ENCODE results near the gene ZYX. TPM values are rescaled to one million over a fixed set of nuclear protein-coding genes. Genes with fewer than 3 reads are reported as not detected.
A peak's percentile ranks its signal among the peaks of the same experiment; 100 is the strongest.

Gene ZYX
- total RNA-seq, 3 donors from 2014 or later = 60.2 to 61.0 (median 60.4) TPM

DNA sequence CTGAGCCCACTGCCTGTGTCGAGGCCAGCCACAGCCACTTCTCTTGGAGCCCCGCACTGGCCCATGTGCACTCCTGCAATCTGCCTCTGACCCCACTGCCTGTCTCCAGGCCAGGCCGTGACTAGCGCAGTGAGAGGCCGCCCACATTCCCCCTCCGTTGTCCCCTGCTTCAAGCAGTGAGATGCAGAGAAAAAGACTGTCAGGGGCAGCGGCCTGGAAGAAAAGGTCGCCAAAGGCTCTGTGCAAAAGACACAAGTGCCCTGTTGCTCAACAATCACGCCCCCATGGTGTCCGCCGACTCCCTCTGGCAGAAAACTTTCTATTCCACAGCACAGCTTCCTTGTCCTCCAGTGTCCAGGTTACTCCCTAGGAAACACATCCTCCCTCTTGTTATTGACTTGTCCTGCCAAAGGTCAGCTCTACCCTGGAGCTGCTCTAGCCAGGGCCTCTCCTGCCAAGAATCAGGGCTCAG lies 28.6 kb upstream of the ZYX start:
- intact Hi-C loops (cut with DNase I; ENCODE audit: low total_unique reads) = no loop called here

DNA sequence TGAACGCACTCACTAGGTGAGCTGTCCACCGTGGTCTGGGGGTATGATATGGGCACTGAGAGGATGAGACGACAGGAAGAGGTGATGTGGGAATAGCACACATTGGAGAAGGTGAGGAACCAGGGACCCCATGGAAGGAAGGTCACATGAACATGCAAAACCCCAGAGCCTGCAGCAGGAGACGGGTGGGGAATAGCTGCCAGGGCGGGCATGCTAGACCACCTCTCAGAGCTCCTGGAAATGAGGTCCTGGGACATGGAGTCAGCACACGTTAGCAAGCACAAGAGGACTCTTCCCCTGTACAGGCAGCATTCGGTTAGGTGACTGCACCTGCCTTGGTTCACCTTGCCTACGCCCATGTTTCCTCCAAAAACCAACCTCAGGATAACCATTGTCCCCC lies 26.8 kb upstream of the ZYX start:
- intact Hi-C loops (cut with DNase I; ENCODE audit: low total_unique reads) = no loop called here

More for the DNA sequence above, 28.6 kb upstream of the ZYX start:
- no peaks in the 10 kb centered on the region for H3K27me3 ChIP-seq
- H3K4me1 ChIP-seq = no peaks in the 10 kb centered on the region
- H3K4me3 ChIP-seq = no peak overlapping the region
- no peaks in the 10 kb centered on the region for H3K36me3 ChIP-seq
- no peak for DNase-seq (ENCODE audit: low spot score in 2 of 2)
- no peak for TF ChIP-seq POLR2A (IDR thresholded peaks at IDR 0.05)
- no peaks in the 10 kb centered on the region for H3K9me3 ChIP-seq
- peak overlapping the region in 1 of 2 donors; percentile 25 for H3K27ac ChIP-seq

DNA sequence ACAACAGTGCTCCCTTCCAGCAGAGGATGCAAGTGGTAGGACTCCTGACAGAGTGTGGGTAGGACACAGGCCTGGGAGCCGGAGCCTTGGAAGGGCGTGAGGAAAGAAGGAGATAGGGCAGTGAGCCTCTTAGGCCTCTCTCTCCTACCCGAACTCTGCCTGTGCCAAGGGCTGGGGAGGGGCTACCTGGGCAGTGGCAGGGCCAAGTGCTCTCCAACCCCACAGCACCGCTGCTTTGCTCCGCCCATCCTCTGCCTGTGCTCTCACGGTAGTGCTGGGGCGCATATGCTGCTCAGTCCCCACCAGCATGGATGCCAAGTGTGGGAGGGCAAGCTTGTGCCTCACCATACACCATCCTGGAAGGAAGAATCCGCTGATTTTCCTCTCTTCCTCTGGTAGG lies 26.2 kb upstream of the ZYX start:
- no peaks in the 10 kb centered on the region for H3K27me3 ChIP-seq
- no peak for DNase-seq (ENCODE audit: low spot score in 2 of 2)

More for the DNA sequence above, 26.8 kb upstream of the ZYX start:
- Histone ChIP-seq H3K27ac (no peak overlapping the region), H3K4me1 (no peaks in the 10 kb centered on the region), H3K9me3 (no peaks in the 10 kb centered on the region), H3K36me3 (no peaks in the 10 kb centered on the region), H3K27me3 (no peaks in the 10 kb centered on the region), H3K4me3 (no peak overlapping the region)
- DNase-seq (ENCODE audit: low spot score in 2 of 2) = no peak
- no peak for TF ChIP-seq POLR2A (IDR thresholded peaks at IDR 0.05)
- TF ChIP-seq, protein P1, sequence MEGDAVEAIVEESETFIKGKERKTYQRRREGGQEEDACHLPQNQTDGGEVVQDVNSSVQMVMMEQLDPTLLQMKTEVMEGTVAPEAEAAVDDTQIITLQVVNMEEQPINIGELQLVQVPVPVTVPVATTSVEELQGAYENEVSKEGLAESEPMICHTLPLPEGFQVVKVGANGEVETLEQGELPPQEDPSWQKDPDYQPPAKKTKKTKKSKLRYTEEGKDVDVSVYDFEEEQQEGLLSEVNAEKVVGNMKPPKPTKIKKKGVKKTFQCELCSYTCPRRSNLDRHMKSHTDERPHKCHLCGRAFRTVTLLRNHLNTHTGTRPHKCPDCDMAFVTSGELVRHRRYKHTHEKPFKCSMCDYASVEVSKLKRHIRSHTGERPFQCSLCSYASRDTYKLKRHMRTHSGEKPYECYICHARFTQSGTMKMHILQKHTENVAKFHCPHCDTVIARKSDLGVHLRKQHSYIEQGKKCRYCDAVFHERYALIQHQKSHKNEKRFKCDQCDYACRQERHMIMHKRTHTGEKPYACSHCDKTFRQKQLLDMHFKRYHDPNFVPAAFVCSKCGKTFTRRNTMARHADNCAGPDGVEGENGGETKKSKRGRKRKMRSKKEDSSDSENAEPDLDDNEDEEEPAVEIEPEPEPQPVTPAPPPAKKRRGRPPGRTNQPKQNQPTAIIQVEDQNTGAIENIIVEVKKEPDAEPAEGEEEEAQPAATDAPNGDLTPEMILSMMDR (IDR thresholded peaks at IDR 0.05) = no peak
- no peak for TF ChIP-seq POLR2AphosphoS5 (IDR thresholded peaks at IDR 0.05)

DNA sequence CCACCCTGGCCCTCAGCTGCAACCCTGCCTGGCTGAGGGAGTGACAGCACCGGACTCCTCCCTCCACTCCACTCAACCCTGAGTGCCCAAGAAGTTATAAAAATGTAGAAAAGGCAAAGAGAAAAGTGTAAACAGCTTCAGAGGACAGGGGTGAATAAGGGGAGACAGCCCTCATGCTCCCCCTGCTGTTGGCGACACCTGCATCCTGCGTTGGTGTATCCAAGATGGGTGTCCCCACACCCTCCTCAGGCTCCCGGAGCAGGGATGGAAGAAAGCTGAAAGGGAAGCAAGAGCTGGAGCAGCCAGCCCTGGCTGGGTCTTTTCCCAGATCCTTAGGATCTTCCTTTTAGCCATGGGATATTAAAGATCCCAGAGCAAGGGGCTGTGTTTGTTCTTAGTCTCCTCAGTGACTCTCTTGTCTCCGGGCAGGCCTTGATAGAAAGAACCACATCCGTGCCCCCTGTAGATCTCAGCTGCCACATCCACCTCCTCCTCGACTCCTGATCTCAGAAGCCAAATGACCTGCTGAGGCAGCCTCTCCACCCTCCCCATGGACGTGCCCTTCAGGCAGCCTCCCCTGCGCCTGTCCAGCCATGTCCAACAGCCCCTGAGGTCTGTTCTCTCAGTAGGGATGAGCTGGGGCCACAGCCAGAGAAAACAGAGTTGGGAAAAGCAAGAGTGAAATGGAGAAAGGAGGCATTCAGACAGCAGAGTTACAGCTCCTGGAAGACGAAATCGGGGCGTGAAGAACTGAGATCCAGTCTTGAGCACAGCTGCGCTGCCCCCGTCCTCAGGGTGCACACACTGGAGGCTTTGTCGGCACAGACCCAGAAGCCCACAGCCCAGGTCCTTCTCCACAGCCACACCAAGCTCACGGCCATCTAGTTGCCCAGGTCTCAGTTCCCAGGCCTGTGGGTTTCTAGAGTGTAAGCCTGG lies 25.4 kb upstream of the ZYX start:
- DNase-seq (ENCODE audit: low spot score in 2 of 2) = no peak
- Histone ChIP-seq H3K9me3 (no peaks in the 10 kb centered on the region), H3K27me3 (no peaks in the 10 kb centered on the region), H3K27ac (no peak overlapping the region), H3K36me3 (no peaks in the 10 kb centered on the region), H3K4me1 (no peaks in the 10 kb centered on the region), H3K4me3 (no peak overlapping the region)
- intact Hi-C loops (cut with DNase I; ENCODE audit: low total_unique reads) = no loop called here
- no peak for TF ChIP-seq POLR2AphosphoS5 (IDR thresholded peaks at IDR 0.05)
- TF ChIP-seq, protein P1 (IDR thresholded peaks at IDR 0.05) = no peak
- TF ChIP-seq POLR2A (IDR thresholded peaks at IDR 0.05) = no peak

More for the DNA sequence above, 26.2 kb upstream of the ZYX start:
- H3K36me3 ChIP-seq = no peaks in the 10 kb centered on the region
- H3K4me3 ChIP-seq = no peak overlapping the region
- H3K4me1 ChIP-seq = no peaks in the 10 kb centered on the region
- H3K27ac ChIP-seq = no peak overlapping the region
- H3K9me3 ChIP-seq = no peaks in the 10 kb centered on the region
- intact Hi-C loops (cut with DNase I; ENCODE audit: low total_unique reads) = no loop called here
- TF ChIP-seq, protein P1 (IDR thresholded peaks at IDR 0.05) = no peak
- TF ChIP-seq POLR2A (IDR thresholded peaks at IDR 0.05) (no peak), POLR2AphosphoS5 (IDR thresholded peaks at IDR 0.05) (no peak)

DNA sequence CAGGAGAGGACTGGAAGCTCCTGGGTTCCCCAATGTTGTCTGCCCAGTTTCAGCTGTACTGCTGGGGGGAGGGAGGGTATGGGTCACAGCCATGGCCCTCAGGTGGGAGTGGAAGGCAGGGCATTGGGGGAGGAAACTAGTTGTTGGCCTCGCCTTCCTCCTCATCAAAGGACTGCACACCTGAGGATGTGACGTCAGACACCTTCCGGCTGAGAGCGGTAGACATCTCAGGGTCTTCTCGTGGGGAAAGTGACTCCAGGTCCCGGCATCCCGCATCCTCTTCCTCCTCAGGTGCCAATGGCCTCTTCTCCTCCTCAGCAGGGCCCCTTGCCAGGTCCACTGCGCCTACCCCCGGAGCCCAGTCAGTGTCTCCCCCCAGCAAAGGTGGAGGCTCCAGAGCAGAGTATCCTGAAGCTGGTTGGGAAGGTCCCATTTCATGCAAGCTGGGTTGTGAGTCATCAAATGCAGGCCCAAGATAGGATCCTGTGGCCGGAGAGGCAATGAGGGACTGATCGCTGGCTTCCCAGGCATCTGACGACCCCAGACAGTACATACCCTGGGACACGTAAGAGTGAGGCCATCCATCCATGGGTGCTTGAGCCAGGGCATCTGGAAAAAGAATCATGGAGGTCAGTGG lies 24.6 kb upstream of the ZYX start:
- intact Hi-C loops (cut with DNase I; ENCODE audit: low total_unique reads) = no loop called here

More for the DNA sequence above, 24.6 kb upstream of the ZYX start:
- no peaks in the 10 kb centered on the region for H3K36me3 ChIP-seq
- TF ChIP-seq POLR2A (IDR thresholded peaks at IDR 0.05) = no peak
- TF ChIP-seq, protein P1 (IDR thresholded peaks at IDR 0.05) = no peak
- no peaks in the 10 kb centered on the region for H3K9me3 ChIP-seq
- H3K4me1 ChIP-seq = no peaks in the 10 kb centered on the region
- no peaks in the 10 kb centered on the region for H3K27me3 ChIP-seq
- H3K27ac ChIP-seq = no peak overlapping the region
- no peak for DNase-seq (ENCODE audit: low spot score in 2 of 2)
- no peak overlapping the region for H3K4me3 ChIP-seq
